NK-92 (cell line): ENCODE results near the gene PIGK.

Source experiments
- DNase-seq: peaks from one replicate; lab custom pipeline; 2025; ENCODE audit not compliant: unreplicated experiment; lab: John Stamatoyannopoulos, UW

Gene PIGK

DNA sequence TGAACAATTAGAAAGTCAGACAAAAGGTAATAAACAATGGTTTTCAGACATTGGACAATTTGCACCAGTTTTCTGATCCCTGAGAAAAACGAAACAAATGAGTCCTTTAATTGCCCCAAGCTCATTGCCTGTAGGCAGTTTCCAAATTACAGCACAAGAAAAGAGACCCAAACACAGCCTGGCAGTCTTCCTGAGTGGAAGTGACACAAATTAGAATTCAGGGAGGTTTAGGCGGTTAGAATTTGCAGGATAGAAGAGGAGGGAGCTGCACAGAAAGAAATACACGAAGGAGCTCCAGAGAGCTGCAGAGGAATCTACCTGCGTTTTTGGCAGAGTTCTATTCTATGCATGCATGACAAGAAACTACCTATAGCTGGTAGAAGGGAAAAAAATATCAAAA, 115.7 kb downstream of the PIGK start:
- no peak for DNase-seq

DNA sequence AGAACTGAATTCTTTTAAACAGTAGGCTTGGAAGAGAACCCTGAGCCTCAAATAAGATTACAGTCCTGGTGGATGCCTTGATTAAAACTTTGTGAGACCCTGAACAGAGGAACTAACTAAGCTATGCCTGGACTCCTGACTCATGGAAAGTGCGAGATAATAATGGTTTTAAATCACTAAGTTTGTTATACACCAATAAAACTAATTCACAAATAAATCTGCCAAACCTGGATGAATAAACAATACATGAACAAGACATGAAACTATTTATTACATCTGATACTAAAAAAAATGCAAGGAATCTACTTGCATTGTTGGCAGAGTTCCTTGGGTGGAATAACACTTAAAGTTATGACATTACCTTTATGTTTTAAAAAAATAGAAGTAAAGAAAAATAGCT, 118.4 kb downstream of the PIGK start:
- no peak for DNase-seq

DNA sequence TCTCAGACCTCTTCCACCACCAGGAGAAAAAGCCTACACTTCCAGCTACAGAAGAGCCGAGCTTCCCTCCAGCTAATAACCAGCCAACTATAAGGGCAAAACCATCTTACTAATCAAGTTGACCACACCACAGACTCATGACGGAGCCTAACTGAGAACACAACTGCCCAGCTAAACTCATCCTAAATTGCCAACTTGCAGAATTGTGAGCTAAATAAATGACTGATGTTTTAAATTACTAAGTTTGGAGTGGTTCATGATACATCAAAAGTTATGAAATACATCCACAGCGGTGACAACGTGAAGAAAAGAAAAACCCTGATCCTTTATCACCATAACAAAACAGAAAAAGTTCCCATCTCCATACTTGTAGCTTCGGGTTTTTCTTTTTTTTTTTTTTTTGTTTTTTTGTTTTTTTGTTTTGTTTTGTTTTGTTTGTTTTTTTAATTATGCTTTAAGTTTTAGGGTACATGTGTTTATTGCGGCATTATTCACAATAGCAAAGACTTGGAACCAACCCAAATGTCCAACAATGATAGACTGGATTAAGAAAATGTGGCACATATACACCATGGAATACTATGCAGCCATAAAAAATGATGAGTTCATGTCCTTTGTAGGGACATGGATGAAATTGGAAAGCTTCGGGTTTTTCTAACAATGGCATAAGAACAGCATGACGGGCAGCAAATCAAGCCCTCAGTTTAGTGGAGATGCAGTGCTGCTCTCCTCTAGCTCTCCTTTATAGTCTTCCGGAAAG, 122.6 kb downstream of the PIGK start:
- DNase-seq: no peak

DNA sequence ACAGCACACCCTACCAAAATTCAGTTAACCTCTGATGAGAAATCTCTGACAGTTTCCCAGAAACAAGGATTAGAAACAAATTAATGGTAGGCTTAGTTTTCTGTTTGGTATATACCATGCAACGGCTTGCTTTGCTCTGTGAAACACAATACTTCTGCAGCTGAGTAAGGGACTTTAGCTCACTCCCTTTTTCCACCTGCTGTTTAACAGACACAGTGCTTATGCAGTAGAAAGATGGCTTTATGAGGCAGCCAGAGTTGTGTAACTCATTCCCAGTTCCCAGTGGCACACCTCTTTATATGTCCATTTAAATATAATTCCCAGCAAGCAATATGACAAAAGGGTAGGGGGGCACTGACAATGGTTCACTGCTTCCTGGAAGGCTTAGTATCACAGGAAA, 124.0 kb downstream of the PIGK start:
- no peak for DNase-seq

DNA sequence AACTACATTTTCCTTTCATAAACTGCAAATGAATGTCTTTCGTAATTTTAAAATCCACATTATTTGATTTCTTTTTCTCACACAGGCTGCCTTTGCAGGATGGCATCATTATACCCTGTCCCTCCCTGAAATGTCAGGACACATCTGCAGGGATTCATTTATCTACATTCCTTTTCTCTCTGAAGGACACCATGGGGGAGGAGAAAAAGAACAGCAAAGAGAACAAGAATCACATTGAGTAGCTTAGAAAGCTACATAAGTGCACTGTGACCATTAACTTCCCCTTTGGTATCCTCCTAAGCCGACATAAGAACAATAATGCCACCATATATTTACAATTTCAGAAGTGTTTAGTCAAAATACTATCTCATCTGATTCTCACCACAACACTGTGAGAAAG, 129.5 kb downstream of the PIGK start:
- DNase-seq: no peak

DNA sequence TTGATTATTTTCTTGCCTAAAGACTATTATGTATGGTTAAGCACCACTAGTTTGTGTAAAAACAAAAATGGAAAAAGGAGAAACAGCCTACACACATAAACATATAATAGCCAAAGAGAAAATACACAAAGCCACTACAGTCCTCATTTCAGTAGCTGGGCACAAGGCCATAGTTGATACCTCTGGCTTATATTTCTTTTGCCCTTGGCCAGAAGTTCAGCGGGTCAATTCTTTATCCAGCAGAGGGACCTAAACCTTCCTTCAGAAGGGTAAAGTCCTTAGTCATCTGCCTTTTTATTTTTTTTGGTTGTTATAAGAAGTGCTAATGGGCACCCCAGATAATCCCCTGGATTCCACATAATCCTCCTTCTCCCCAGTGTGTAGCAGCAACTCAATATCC, 134.1 kb downstream of the PIGK start:
- no peak for DNase-seq

DNA sequence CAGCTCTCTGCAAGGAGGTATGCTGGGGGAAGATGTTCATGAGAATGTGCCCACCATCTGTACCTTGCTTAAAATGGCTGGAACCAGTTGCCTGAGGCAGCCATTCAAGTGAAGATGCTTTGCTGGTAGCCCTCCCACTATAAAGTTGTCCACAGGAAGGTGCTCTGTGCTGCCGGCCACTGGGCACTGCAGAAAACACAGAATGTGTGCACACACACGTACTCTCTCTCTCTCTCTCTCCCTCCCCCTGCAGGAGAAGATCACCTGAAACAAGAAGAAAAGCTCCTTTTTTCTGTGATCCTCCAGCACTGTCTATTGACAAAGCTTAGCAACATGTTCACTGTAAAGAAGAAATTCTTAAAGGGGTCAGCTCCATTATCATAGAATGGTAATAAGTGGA, 134.8 kb downstream of the PIGK start:
- DNase-seq: no peak

DNA sequence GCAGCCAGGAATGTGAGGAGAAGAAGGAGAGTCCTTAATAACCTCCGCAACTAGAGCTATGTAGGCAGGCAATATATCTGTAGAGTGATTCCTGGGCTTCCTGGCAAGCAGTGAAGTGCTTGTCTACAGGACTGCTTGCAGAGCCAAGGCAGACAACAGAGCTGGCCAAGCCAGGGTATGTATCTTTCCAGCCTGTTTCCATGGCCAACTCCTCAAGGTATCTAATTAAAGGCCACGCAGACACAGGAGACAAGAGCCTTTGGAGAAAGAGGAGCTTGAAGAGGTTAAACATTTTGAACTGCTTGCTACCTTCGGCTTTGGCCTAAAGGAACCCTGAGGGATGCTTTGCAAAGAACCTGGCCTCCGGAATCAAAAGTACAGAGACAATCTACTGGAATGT, 137.4 kb downstream of the PIGK start:
- no peak for DNase-seq

DNA sequence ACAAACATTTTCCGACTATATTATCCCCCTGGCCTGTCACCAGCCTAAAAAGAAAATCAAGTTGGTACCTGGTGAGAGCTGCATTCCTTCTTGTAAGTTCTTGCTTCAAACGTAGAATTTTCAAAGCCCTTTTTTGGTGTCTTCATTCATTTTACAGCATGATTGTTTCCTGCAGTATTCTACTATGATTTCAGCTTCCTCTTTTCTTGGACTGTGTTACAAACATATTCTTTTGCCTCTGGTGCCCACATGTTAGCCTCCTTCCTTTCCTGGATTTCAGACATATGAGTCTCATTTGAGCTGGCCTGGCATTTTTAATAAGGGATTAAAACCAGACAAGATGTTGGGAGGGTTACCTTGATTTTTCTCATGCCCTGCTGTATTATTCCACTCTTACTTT, 142.5 kb downstream of the PIGK start:
- DNase-seq: no peak

DNA sequence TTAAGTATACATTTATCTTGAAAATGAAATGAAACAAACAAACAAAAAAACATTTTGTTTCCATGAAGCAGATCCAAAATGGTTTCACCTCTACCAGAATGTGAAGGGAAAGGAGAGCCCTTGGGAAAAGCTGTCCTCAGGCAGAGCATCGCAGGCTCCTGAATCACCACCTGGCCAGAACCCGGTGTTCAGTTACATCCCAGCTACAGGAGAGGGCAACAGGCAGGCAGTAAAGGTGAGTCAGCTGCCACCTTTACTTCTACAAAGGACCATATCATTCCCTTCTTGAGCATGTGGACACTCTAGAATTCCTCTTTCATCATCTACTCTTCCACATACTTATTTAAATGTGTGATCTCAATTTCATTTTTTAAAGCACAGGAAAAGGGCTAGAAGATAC, 151.2 kb downstream of the PIGK start:
- DNase-seq: no peak

DNA sequence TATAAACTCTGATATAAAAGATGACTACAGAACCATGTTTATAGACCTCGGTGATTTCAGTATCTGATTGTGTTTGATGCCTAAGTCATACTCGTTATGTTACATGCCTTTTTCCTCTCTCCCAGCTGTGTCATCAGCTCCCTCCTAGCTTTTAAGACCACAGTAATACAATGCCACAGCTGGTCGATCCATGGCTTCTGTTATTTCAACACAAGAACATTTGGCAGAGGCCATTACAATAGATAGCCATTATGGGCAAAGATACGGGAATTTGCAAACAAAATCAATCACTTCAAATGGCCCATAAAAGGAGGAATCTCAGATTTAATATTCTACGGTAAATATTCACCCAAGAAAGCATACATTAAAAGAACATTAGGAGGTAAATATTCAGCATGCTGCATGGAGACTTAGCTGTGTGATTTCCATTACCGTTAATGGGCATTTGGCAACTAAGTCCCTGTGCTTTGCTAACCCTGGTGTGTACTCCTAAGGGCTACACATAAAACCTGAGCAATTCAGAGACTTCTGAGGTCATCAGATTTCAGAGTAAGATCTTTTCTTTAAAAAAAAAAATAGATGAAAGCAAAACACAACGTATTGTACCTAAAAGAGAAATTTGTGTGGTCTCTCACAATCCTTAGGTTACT, 153.4 kb downstream of the PIGK start:
- no peak for DNase-seq

DNA sequence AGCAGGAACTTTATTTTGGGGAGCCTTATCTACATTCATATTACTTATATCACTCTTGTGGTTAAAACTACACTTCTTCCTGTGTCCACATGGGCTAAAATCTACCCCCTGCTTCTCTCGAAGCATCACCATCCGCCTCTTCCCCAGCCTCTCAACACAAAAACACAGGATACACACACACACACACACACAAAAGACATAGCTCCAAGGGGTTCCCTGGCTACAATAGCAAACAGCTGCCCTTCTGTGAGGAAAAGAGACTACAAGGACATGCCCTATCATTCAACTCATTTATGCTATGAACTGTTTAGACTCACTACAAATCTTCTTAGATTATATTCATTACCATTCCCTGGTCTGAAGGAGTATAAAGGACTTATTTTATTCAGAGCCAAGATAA, 155.0 kb downstream of the PIGK start:
- DNase-seq: no peak

DNA sequence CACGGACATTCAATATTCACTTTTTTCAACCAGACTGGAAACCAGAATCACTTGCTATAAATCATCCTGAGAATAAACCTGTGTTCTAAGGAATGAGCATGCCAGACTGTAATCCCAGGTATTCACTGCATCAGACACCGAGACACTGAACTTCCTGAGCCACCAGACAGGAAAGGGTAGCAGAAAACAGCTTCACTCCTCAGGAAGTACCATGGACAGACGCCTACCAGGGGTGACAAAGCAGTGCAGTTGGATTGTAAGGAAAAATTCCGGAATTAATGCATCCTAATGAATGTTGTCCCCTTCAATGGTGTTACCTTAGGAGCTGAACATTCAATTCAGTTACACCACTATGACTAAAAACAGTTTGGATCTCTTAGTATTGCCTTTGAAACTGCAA, 156.1 kb downstream of the PIGK start:
- no peak for DNase-seq

DNA sequence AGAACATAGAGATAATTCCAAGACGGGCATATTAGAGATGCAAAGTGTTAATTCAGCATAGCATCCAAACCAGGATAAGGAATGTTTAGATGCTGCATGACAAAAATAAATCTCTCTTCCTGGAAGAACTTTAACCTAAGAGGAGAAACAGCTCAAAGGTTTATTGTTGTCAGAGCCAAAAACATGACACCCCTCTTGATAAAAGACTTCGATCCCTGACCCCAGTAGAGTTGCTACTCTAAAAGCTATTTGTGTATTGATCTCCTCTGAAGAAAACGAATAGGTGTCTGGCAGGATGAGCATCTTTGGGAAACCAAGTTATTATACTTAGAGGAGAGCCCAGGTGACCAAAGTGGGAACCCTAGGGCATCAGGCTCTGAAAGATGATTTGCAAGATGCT, 158.1 kb downstream of the PIGK start:
- no peak for DNase-seq

DNA sequence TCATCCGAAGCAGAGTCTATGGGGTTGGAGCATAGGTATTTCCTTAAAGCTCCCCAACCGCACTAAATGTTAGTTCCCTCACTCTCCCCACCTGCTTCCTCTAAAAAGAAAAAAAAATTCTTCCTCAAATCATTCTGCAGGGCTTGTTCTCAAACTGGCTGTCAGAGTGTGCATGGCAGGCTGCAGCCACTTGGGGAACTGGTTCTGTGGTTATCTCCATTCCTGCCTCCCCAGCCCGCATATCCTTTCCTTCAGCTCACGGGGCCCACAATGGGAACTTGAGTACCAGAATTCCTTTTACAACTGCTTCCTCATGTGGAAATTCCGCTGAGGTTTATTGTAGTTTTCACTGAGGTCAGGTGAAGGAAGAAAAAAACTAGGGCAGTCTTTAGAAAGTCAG, 159.2 kb downstream of the PIGK start:
- DNase-seq: no peak

DNA sequence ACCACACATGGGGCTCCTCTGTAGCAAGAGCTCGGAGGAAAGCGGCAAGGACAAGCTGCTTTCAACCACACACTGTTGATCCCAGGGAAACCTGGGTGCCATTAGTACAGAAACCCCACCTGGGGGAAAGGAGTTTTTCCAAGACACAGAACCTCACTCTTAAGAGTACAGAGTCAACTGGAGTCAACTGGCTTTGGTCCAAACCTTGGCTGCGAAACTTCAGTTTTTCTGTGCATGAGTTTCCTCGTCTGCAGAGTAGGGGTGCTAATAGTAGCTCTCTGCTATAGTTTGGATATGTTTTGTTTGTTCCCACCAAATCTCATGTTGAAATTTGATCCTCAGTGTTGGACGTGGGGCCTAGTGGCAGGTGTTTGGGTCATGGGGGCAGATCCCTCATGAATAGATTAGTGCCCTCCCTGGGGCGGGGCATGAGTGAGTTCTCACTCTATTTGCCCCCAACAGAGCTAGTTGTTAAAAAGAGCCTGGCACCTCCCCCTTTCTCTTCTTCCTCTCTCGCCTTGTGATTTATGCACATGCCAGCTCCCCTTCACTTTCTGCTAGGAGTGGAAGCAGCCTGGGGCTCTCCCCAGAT, 161.1 kb downstream of the PIGK start:
- DNase-seq: no peak

DNA sequence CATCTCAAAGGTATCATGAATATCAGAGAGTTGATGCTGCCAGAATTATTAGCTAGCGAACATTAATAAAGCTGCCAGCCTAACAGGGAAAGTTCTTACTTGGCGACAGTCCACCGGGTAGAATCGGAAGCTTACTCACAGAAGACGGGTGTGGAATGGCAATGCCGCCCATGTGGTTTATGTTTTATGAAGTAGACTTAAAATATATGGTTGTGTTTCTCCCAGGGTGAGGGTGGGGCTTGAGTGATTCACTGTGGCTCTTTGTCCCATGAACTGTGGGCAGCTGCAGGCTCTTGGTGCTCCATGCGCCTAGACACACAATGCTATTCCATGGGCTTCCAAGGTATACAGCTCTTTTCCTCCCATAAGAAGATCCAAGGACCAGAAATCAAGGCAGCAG, 162.7 kb downstream of the PIGK start:
- no peak for DNase-seq

DNA sequence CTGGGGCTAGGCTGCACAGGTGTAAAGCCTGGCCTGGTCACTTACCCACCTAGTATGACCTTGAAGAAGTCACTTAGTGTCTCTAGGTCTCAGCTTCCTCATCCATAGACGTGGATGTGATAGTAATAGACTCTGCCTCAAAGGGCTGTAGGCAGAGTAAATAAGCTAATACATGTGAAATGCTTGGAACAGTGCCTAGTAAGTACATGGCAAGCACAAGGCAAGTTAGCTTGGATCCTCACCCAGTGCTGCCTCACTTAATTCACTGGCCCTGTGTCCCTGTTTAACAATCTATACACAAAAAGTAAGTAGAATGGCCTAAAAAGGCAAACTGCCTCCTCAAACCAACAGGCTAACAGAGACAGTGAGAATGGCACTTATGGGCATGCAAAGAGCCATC, 167.8 kb downstream of the PIGK start:
- no peak for DNase-seq

DNA sequence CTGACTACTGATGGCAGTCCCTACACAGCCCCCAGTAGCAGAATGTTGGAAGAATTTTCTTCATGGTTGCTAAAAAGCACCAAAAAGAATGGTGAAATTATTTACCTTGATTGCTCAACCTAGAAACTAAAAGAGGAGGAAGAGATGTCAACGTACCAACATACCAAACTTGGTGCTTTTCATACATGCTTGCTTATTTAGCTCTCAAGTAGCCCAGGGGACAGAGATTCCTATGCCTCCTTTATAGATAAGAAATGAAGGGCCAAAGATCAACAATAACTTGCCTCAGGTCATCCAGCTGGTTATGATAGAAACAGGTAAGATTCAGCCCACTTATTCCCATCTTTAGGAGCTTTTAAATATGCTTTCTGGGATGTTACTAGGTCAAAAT, 170.6 kb downstream of the PIGK start:
- no peak for DNase-seq

DNA sequence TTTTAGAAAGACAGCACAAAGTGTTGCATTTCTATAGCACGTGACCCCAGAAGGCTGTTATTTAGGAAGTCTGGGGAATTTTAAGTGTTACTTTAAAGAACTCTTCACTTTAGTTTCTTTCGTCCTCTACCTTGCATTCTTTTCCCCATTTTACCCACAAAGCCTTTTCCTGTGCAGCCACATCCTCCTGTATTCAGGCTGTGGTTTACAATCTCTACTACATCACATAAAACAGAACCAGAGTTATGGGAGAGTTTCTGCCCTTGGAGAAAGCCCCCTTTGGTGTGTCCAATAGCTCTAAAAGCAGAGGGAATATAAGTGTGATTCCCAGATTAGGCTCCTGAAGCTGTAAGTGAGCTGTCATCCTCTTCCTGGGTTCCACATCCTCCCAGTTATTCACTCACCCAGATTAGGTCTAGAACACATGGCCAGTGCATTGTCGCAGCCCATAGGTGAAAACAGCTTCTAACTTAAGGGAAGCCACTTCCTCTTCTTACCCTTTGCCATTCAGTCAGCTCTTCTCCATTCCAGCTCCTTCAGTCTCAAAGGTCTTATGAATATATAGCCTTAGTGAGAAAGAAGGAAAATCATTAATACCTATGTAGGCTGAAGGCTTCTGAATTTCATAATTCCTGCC, 171.1 kb downstream of the PIGK start:
- DNase-seq: no peak

DNA sequence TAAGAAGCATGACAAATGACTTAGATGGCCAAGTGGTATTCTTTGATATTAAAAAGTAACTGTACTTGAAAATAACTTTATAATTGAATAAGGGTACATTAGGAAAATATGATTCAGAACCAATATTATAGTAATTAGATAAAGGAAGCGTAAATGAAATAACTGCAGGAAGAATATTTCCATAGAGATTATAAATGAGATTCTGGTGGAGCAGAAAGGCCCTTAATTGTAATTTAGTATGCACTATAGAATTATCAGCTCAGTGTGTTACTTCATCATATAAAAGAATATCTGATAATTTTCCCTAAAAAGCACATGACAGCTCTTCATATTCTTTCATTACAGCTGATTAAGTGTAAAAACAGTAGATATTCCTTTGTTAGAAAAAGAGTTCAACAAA, 171.7 kb downstream of the PIGK start:
- no peak for DNase-seq

DNA sequence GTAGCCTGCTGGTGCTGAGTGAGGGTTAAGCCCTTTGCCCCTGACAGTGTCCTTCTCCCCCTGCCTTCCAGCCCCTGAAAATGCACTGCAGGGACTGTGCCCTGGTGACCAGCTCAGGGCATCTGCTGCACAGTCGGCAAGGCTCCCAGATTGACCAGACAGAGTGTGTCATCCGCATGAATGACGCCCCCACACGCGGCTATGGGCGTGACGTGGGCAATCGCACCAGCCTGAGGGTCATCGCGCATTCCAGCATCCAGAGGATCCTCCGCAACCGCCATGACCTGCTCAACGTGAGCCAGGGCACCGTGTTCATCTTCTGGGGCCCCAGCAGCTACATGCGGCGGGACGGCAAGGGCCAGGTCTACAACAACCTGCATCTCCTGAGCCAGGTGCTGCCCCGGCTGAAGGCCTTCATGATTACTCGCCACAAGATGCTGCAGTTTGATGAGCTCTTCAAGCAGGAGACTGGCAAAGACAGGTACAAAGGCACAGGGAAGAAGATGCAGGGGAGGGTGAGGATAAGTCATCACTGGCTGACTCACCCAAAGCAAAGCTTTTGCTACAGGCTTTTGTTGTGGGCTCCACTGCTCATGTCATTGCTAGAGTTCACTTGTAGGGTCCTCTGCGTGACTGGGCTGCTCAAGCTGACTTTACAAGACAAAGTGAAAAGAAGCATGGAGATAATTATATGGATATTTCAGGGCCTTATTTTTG, 174.9 kb downstream of the PIGK start:
- DNase-seq: no peak
